ENCODE data around the gene PRKCH. TPM values are rescaled to one million over a fixed set of nuclear protein-coding genes. Genes with fewer than 3 reads are reported as not detected.

Gene PRKCH
- total and polyA plus RNA-seq, 2 donors (not counting 3 experiments of a cell fraction or from before 2014, with no cell fraction given), result 97.7 to 103 TPM

GRCh38 chr14:61388173-61388975 is 67.0 kb downstream of the PRKCH start:
- H3K9me1 ChIP-seq (replicated peaks; ENCODE audit: control insufficient read depth, extremely low read depth, insufficient read depth, low read length), result no peaks in the 10 kb centered on the region
- H3K9ac ChIP-seq (replicated peaks; ENCODE audit: extremely low read depth, insufficient read depth, low read length), result no peak overlapping the region
- H3K27ac ChIP-seq (ENCODE audit: insufficient read depth, low read depth, low read length), result peak overlapping the region; percentile 44
- DNase-seq (ENCODE audit: low read depth, low spot score) (peak; percentile 69), FAIRE-seq (peak; percentile 55)
- H4K20me1 ChIP-seq (replicated peaks; ENCODE audit: control insufficient read depth, extremely low read depth, insufficient read depth, low read length), result peaks cover 3% of the 10 kb centered on the region
- peaks cover 0 to 2% of the 10 kb centered on the region in 2 experiments for H3K36me3 ChIP-seq (ENCODE audit: control insufficient read depth in 2 of 2, extremely low read depth in 1 of 2, insufficient read depth in 2 of 2, low read length in 2 of 2)
- H3K4me2 ChIP-seq (ENCODE audit: insufficient read depth, low read length), result peak overlapping the region; percentile 20
- no peaks in the 10 kb centered on the region for H3K27me3 ChIP-seq (ENCODE audit: control insufficient read depth in 2 of 2, insufficient read depth in 2 of 2, low read length in 2 of 2)
- POLR2A ChIA-PET, result interaction anchor here (0.6 to 0.7 kb wide), 2 partner anchors 40 to 303 kb away, joined by 3 read pairs; no protein-coding TSS in a partner anchor
- intact Hi-C loops (cut with micrococcal nuclease) (loop anchor here (1.0 to 2.0 kb wide), 2 partner anchors 24 to 67 kb away; partner anchors contain the start of gene PRKCH), dilution Hi-C loops (cut with MboI; ENCODE audit: extremely low pct_ligation_motif_present, low sequenced_read_pairs) (no loop called here)
- H2AFZ ChIP-seq (ENCODE audit: low read depth, low read length), result no peak overlapping the region
- no peaks in the 10 kb centered on the region for H3K9me3 ChIP-seq (replicated peaks; ENCODE audit: control insufficient read depth, insufficient read depth, low read length)
- no peak overlapping the region for H3K4me3 ChIP-seq (replicated peaks in 1 of 3; ENCODE audit: insufficient read depth in 1 of 3, low read depth in 1 of 3, low read length in 3 of 3)
- H3K79me2 ChIP-seq (ENCODE audit: control insufficient read depth, insufficient read depth, low read length), result peaks cover 79% of the 10 kb centered on the region
- no peak for TF ChIP-seq MAX (IDR thresholded peaks at IDR 0.05; ENCODE audit: insufficient read depth, insufficient read length)
- no peak for TF ChIP-seq EZH2 (IDR thresholded peaks at IDR 0.05; ENCODE audit: borderline replicate concordance, low read depth, low read length, severe bottlenecking)
- no peak for TF ChIP-seq POLR2A (IDR thresholded peaks at IDR 0.05; ENCODE audit: low read depth, low read length)
- peak; percentile 11 for TF ChIP-seq FOS (IDR thresholded peaks at IDR 0.05; ENCODE audit: borderline replicate concordance, insufficient read depth, low read length)
- TF ChIP-seq MYC (IDR thresholded peaks at IDR 0.05; ENCODE audit: low read depth, low read length), result no peak
- peak; percentile 20 for TF ChIP-seq JUN (IDR thresholded peaks at IDR 0.05; ENCODE audit: borderline replicate concordance, insufficient read depth, insufficient read length, low read depth)
- no peak for TF ChIP-seq POLR2AphosphoS5 (IDR thresholded peaks at IDR 0.05; ENCODE audit: insufficient read depth, low read depth, low read length)
- TF ChIP-seq GATA2 (IDR thresholded peaks at IDR 0.05; ENCODE audit: insufficient read depth, insufficient read length, low read depth, low read length), result no peak
- TF ChIP-seq CTCF (IDR thresholded peaks at IDR 0.05; ENCODE audit: extremely low read depth in 1 of 2, insufficient read depth in 1 of 2, low read depth in 1 of 2, low read length in 2 of 2), result no peak
- peaks cover 29% of the 10 kb centered on the region for H3K4me1 ChIP-seq (ENCODE audit: control insufficient read depth, extremely low read depth, insufficient read depth, low read length)
- CTCF ChIA-PET, result interaction anchor here (0.9 to 1.5 kb wide), 7 partner anchors 10 to 92 kb away, joined by 3 to 5 read pairs (median 4); partner anchors contain the start of gene PRKCH
- no TSS peak for BruUV-seq (replicated peaks)
